ENCODE data around the gene GOLIM4. TPM values are rescaled to one million over a fixed set of nuclear protein-coding genes. Genes with fewer than 3 reads are reported as not detected.
A peak's percentile ranks its signal among the peaks of the same experiment; 100 is the strongest.
"Not testable (repeated sequence)": the region's sequence is repeated elsewhere in the genome, so short reads cannot be mapped to it uniquely, and the experiment has no call there.

GOLIM4 gene, protein sequence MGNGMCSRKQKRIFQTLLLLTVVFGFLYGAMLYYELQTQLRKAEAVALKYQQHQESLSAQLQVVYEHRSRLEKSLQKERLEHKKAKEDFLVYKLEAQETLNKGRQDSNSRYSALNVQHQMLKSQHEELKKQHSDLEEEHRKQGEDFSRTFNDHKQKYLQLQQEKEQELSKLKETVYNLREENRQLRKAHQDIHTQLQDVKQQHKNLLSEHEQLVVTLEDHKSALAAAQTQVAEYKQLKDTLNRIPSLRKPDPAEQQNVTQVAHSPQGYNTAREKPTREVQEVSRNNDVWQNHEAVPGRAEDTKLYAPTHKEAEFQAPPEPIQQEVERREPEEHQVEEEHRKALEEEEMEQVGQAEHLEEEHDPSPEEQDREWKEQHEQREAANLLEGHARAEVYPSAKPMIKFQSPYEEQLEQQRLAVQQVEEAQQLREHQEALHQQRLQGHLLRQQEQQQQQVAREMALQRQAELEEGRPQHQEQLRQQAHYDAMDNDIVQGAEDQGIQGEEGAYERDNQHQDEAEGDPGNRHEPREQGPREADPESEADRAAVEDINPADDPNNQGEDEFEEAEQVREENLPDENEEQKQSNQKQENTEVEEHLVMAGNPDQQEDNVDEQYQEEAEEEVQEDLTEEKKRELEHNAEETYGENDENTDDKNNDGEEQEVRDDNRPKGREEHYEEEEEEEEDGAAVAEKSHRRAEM
- total RNA-seq (2014; rRNA removed; shearing (Covaris generic)), result 19.1 and 33.2 TPM in 2 replicates

DNA sequence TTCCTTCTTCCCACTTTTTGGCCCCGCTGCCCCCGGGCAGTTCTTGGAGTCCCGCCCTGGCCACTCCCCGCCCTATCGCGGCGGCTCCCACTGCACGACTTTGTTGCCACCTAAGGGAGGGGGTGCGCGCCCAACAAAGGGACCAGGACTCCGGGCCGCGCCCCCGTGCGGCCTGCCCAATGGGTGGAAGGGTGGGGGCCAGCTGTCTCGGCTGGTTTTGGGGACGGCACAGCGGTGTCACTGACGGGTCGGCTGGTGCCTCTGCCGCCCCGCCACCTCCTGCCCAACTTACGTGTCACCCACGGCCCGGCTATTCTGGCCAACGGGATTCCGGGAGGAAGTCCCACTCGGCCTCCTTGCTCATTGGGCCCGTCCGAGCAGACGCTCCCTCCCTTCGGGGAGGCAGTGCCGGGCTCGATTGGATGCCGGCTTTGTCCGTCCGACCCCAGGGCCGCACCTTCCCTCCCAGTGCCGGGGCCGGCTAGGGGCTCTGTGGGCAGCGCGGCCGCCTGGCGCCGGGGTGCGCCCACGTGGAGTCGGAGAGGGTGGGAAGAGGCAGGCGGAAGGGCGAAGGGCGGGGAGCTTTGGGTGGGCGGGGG lies at the start of gene GOLIM4:
TSS of gene GOLIM4 (minus strand) at position 314 of the 599 bp plus-strand sequence. CDS start 639 bp downstream, outside the sequence.
- H3K36me3 ChIP-seq (replicated peaks; ENCODE audit: control insufficient read depth, insufficient read depth, low read length), result no peaks in the 10 kb centered on the region
- DNase-seq, result peak; percentile 93

DNA sequence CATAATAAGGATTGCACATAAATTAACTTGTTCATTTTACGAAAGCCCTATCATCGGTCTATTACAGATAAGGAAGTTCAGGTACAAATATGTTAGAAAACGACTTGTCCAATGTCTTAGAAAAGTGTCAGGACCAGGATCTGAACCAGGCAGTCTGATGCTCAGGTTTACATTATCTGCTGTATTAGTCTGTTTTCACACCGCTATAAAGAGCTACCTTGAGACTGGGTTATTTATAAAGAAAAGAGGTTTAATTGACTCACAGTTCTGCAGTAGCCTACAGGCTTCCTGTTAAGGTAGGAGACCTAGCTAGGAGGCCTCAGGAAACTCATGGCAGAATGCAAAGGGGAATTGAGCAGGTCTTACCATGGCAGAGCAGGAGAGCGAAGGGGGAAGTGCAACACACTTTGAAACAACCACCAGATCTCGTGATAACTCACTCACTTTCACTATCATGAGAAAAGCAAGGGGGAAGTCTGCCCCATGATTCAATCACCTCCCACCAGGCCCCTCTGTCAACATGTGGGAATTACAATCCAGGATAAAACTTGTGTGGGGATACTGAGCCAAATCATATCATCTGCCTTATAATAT lies 45.8 kb upstream of the GOLIM4 start:
- H3K4me3 ChIP-seq (ENCODE audit: insufficient read depth, low read depth, low read length), result no peak overlapping the region
- H3K27me3 ChIP-seq (ENCODE audit: control insufficient read depth, insufficient read depth, low read length), result no peaks in the 10 kb centered on the region
- DNase-seq, result no peak
- no peaks in the 10 kb centered on the region for H3K36me3 ChIP-seq (replicated peaks; ENCODE audit: control insufficient read depth, insufficient read depth, low read length)

More for the DNA sequence above, at the start of gene GOLIM4:
- Histone ChIP-seq H3K27me3 (ENCODE audit: control insufficient read depth, insufficient read depth, low read length) (no peaks in the 10 kb centered on the region), H3K4me3 (ENCODE audit: insufficient read depth, low read depth, low read length) (peak within 1 kb of the TSS; percentile 82)

DNA sequence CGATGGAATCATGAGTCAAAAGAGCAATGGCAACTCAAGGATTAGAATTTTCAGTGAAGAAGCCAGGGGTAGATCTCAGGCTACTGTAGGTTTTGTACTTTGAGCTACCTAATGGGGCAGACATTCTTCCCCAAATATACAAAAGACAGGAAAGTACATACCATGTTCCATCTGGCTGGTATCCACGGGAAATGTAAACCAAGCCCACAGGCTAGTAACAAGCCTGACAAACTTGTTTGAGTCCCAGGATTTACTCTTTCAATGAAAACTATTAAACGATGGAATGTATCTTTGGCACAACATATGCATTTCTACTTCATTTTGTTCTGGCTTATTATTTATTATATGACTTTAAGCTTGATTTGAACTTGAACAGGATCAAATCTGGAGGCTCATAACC lies 44.2 kb upstream of the GOLIM4 start:
- H3K36me3 ChIP-seq (replicated peaks; ENCODE audit: control insufficient read depth, insufficient read depth, low read length), result no peaks in the 10 kb centered on the region
- no peak overlapping the region for H3K4me3 ChIP-seq (ENCODE audit: insufficient read depth, low read depth, low read length)
- no peaks in the 10 kb centered on the region for H3K27me3 ChIP-seq (ENCODE audit: control insufficient read depth, insufficient read depth, low read length)
- no peak for DNase-seq

DNA sequence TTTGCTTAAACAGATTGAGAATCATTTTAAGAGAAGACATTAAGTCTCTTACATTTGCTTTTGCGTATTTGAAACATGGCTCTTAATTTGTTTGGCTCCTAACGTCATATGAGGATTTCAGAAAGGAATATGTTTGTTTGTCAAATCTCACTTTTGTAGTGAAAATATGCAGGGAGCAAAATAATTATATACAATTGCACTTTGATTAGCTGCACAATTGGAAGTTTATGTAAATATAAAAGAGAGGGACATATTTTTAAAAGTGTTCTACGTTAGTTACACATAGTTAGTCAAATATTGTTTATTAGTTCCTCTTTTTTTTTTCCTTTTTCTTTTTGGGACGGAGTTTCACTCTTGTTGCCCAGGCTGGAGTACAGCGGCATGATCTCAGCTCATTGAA lies 42.7 kb upstream of the GOLIM4 start:
- no peaks in the 10 kb centered on the region for H3K27me3 ChIP-seq (ENCODE audit: control insufficient read depth, insufficient read depth, low read length)
- no peak for DNase-seq
- H3K4me3 ChIP-seq (ENCODE audit: insufficient read depth, low read depth, low read length), result no peak overlapping the region
- H3K36me3 ChIP-seq (replicated peaks; ENCODE audit: control insufficient read depth, insufficient read depth, low read length), result no peaks in the 10 kb centered on the region

DNA sequence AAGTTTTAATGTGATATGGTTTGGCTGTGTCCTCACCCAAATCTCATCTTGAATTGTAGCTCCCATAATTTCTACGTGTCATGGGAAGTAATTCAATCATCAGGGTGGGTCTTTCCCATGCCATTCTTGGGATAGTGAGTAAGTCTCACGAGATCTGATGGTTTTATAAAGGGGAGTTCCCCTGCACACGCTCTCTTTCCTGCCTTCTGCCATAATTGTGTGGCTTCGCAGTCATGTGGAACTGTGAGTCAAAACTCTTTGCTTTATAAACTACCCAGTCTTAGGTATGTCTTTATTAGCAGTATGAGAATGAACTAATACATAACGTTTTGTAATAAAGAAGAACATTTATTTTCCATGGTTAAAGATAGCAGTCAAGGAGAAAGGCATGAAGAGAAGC lies 39.2 kb upstream of the GOLIM4 start:
- H3K36me3 ChIP-seq (replicated peaks; ENCODE audit: control insufficient read depth, insufficient read depth, low read length), result no peaks in the 10 kb centered on the region
- H3K27me3 ChIP-seq (ENCODE audit: control insufficient read depth, insufficient read depth, low read length), result no peaks in the 10 kb centered on the region
- DNase-seq, result no peak
- no peak overlapping the region for H3K4me3 ChIP-seq (ENCODE audit: insufficient read depth, low read depth, low read length)

DNA sequence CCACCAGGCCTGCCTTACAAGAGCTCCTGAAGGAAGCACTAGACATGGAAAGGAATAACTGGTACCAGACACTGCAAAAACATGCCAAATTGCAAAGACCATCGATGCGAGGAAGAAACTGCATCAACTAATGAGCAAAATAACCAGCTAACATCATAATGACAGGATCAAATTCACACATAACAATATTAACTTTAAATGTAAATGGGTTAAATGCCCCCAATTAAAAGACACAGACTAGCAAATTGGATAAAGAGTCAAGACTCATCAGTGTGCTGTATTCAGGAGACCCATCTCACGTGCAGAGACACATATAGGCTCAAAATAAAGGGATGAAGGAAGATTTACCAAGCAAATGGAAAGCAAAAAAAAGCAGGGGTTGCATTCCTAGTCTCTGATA lies 34.5 kb upstream of the GOLIM4 start:
- H3K27me3 ChIP-seq (ENCODE audit: control insufficient read depth, insufficient read depth, low read length); DNase-seq; H3K4me3 ChIP-seq (ENCODE audit: insufficient read depth, low read depth, low read length); H3K36me3 ChIP-seq (replicated peaks; ENCODE audit: control insufficient read depth, insufficient read depth, low read length): not testable (repeated sequence)

DNA sequence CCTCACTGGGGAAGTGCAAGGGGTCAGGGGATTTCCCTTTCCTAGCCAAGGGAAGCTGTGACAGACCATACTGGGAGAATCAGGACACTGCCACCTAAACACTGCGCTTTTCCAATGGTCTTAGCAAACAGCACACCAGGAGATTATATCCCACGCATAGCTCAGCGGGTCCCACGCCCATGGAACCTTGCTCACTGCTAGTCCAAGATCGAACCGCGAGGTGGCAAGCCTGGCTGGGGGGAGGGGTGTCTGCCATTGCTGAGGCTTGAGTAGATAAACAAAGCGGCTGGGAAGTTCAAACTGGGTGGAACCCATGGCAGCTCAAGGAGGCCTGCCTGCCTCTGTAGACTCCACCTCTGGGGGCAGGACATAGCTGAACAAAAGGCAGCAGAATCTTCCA lies 32.7 kb upstream of the GOLIM4 start:
- not testable (repeated sequence) for H3K4me3 ChIP-seq (ENCODE audit: insufficient read depth, low read depth, low read length); H3K27me3 ChIP-seq (ENCODE audit: control insufficient read depth, insufficient read depth, low read length); H3K36me3 ChIP-seq (replicated peaks; ENCODE audit: control insufficient read depth, insufficient read depth, low read length); DNase-seq

DNA sequence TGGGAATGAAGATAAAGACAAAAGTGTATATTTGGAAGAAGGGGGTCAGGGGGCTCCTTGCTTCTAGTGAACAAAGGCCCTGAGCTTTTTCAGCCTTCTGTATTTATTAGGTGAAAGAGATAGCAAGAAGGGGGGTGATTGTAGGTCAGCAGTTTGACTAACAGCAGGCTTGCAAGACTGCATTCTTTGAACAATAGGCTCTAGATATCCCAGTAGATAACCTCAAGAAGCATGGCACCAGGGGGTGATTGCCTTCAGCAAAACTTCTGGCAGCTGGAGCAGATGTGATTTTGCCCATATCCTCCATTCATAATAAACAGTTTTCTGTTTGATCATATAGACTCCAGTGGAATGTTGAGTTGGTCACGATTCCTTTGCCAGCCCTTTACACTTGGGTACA lies 31.7 kb upstream of the GOLIM4 start:
- no peaks in the 10 kb centered on the region for H3K36me3 ChIP-seq (replicated peaks; ENCODE audit: control insufficient read depth, insufficient read depth, low read length)
- no peaks in the 10 kb centered on the region for H3K27me3 ChIP-seq (ENCODE audit: control insufficient read depth, insufficient read depth, low read length)
- no peak overlapping the region for H3K4me3 ChIP-seq (ENCODE audit: insufficient read depth, low read depth, low read length)
- no peak for DNase-seq

DNA sequence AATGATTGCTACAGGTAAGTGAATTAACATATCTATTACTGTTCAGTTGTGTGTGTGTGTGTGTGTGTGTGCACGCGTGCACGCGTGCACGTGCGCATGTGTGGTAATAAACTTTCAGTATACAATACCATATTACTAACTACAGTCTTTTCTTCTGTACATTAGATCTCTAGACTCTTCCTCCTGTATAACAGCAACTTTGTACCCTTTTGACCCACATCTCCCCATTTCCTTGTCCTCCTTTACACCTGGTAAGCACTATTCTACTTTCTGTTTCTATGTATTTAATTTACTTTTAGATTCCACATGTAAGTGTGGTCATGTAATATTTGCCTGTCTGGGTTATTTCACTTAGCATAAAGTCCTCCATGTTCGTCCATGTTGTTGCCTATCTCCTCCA lies 29.1 kb upstream of the GOLIM4 start:
- DNase-seq, result no peak
- H3K36me3 ChIP-seq (replicated peaks; ENCODE audit: control insufficient read depth, insufficient read depth, low read length), result no peaks in the 10 kb centered on the region
- no peaks in the 10 kb centered on the region for H3K27me3 ChIP-seq (ENCODE audit: control insufficient read depth, insufficient read depth, low read length)
- no peak overlapping the region for H3K4me3 ChIP-seq (ENCODE audit: insufficient read depth, low read depth, low read length)

DNA sequence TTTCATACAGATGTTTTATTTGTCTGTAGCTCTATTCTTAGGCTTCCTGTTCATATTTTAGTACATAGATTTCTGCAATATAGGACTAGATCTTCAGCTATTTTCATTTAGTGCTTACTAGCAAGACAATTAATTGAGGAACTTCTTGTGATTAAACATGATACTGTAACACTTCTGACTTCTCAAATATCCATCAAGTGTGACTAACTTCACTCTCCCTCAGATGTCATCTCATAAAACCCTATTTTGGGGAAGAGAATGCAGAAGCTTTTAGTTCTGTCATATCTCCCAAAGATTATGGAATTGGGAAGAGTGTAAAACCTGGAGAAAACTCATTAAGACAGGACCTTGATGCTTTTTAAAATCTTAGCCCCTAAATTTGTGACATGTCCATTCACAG lies 28.6 kb upstream of the GOLIM4 start:
- H3K27me3 ChIP-seq (ENCODE audit: control insufficient read depth, insufficient read depth, low read length), result no peaks in the 10 kb centered on the region
- no peak overlapping the region for H3K4me3 ChIP-seq (ENCODE audit: insufficient read depth, low read depth, low read length)
- DNase-seq, result no peak
- no peaks in the 10 kb centered on the region for H3K36me3 ChIP-seq (replicated peaks; ENCODE audit: control insufficient read depth, insufficient read depth, low read length)

DNA sequence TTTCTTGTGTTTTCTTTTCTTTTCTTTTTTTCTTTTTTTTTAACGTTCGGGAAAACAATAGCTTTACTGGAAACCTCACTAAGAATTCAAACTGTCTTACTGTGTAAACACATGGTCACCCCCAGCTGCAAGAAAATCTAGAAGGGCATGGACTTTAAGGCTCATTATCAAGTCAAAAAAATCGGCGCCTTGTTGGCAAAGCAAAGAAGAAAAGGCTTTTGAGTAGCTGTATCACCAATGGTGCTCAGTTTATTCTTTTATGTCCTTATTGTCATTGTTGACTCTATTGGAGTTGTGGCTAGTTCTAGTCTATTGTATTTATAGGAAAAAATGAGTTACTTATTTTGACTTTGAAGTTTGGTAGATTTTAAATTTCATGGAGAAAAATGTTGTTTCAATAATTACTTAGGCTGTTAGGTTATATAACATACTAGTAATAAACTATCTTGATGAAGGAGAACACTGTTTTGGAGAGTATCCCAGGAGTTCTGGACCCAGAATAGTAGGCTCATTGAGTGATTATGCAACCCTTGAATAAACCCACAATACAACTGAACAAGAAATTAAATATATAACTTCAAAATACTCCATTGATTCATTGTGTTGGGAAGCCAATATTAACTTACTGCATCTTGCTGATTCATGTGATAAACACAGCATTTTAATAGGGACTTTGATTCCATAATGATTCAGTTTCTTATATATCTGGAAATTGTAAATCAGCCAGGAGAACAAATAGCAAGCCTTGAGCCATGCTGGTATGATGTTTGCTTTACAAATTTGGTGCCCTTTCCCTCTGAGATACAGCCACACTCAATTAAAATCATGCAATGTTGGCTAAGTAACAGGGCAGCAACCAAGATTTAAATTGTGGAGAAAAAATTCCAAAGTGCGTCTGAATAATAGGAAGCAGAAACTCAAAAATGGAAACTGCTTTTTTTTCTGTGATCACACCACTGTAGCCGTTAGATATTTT lies 27.8 kb upstream of the GOLIM4 start:
- no peak for DNase-seq
- Histone ChIP-seq H3K27me3 (ENCODE audit: control insufficient read depth, insufficient read depth, low read length) (no peaks in the 10 kb centered on the region), H3K4me3 (ENCODE audit: insufficient read depth, low read depth, low read length) (no peak overlapping the region), H3K36me3 (replicated peaks; ENCODE audit: control insufficient read depth, insufficient read depth, low read length) (no peaks in the 10 kb centered on the region)

DNA sequence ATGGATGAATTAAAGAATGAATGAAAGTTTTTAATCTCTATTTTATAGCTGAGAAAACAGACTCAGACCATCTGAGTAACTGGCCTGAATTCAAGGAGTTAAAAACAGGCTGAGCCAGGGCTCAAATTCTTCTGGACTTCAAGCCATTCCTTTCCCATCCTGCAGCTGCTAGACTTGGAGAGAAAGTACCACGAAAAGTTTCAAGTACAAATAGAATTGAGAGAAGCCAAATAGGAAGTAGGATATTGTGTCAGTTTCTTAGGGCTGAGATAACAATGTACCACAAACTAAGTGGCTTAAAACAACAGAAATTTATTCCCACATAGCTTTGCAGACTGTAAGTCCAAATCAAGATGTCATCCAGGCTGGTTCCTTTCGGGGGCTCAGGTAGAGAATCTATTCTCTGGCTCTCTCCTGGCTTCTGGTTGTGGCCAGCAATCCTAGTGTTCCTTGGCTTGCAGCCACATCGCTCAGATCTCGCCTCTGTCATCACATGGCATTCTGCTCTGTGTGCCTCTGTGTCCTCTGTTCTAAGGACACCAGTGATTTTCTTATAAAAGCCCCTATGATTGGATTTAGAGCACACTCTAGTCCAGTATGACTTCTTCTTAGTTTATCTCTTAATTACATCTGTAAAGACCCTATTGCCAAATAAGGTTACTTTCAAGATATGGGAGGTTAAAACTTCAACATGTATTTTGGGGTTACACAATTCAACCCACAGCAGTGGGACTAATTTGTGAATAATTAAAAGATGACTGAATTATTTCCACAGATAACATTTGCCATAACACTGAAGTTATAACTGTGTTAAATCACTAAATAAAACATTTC lies 25.7 kb upstream of the GOLIM4 start:
- Histone ChIP-seq H3K36me3 (replicated peaks; ENCODE audit: control insufficient read depth, insufficient read depth, low read length) (no peaks in the 10 kb centered on the region), H3K4me3 (ENCODE audit: insufficient read depth, low read depth, low read length) (no peak overlapping the region), H3K27me3 (ENCODE audit: control insufficient read depth, insufficient read depth, low read length) (no peaks in the 10 kb centered on the region)
- no peak for DNase-seq

DNA sequence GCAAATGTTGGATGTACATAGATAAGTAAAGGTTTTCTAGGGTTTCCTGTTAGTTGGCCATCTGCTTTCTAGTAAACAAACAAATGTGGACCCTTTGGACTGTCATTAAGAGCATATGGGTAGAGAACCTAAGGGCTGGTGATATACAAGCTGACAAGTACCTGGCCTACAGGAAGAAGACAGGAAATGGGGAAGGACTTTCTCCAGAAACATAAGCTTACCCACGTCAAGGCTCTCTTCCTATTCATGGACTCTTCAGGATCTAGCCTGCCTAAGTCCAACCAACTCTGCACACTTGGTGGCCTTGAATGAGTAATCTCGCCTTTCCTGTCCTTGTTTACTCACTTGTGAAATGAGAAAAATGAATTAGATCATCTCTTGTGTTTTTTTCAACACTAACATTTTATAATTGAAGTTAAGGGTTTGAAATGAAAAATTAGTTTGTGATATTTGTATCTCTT lies 22.2 kb upstream of the GOLIM4 start:
- Histone ChIP-seq H3K27me3 (ENCODE audit: control insufficient read depth, insufficient read depth, low read length) (no peaks in the 10 kb centered on the region), H3K36me3 (replicated peaks; ENCODE audit: control insufficient read depth, insufficient read depth, low read length) (no peaks in the 10 kb centered on the region), H3K4me3 (ENCODE audit: insufficient read depth, low read depth, low read length) (no peak overlapping the region)
- no peak for DNase-seq

All from H7 (cell line).